Stomach (tissue), 4 donors: ENCODE data around the gene VPS13D.

Experiments used
- CTCF ChIP-seq, 7 experiments: fragments of 450-650 bp in 4 of 7; fragments of 200-600 bp in 3 of 7; sonication (generic) in 3 of 7; IDR thresholded peaks; one replicate each; pipeline ENCODE4 v1.5.1; 2016 to 2019; ENCODE audit warnings: antibody characterized with exemption in 7 of 7, control low read depth in 2 of 7, mild to moderate bottlenecking in 1 of 7
- POLR2A ChIP-seq, 4 donors: fragments of 450-650 bp; IDR thresholded peaks; one replicate each; pipeline ENCODE4 v1.6.1; 2016; ENCODE audit warnings: antibody characterized with exemption in 4 of 4, control low read depth in 2 of 4, mild to moderate bottlenecking in 1 of 4, moderate library complexity in 1 of 4
- POLR2AphosphoS5 ChIP-seq, 3 donors: sonication (generic); formaldehyde crosslinking; IDR thresholded peaks; one replicate each; pipeline ENCODE4 v1.6.1; 2016; ENCODE audit warnings: antibody characterized with exemption in 3 of 3

GRCh38 chr1:12320486-12320885 is 90.7 kb downstream of the VPS13D start:
- TF ChIP-seq CTCF (IDR thresholded peaks at IDR 0.05) (no peak), POLR2A (IDR thresholded peaks at IDR 0.05) (no peak), POLR2AphosphoS5 (IDR thresholded peaks at IDR 0.05) (no peak)
